ENCODE results near the gene SDK2. TPM values are rescaled to one million over a fixed set of nuclear protein-coding genes. Genes with fewer than 3 reads are reported as not detected.
A peak's percentile ranks its signal among the peaks of the same experiment; 100 is the strongest.

Gene SDK2
- total and polyA plus RNA-seq, 2 donors from 2014 or later = 0.37 to 2.4 TPM

DNA sequence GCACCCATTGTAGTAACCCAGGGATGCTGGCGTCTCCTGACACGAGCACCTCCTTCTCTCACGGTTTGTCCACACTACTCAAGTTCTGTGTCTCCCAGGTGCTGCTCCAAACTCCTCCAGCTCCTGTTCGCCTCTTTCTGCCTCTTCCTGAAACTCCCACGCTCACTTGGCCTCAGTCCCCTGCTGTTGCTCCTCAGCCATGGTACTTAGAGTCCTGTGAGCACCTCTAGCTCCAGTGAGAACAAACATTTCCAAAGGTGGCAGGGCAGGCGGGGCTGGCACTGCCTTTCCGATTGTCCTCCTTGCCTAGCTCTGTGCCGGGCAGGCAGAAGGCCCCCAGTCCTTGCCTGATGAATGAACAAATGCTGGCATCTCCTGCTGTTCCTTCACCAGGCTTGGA is 146.1 kb downstream of the SDK2 start:
- Histone ChIP-seq H3K27me3 (ENCODE audit: control insufficient read depth, insufficient read depth, low read length) (no peaks in the 10 kb centered on the region), H3K4me1 (ENCODE audit: control insufficient read depth in 2 of 3, insufficient read depth in 2 of 3, low read depth in 1 of 3, low read length in 3 of 3) (no peaks in the 10 kb centered on the region), H3K9me3 (ENCODE audit: control insufficient read depth in 2 of 3, insufficient read depth in 1 of 3, low read length in 3 of 3) (no peaks in the 10 kb centered on the region), H3K36me3 (ENCODE audit: control insufficient read depth in 2 of 3, insufficient read depth in 3 of 3, low read length in 3 of 3) (no peaks in the 10 kb centered on the region), H3K27ac (ENCODE audit: low read depth in 2 of 2, low read length in 2 of 2) (no peak overlapping the region), H3K9ac (ENCODE audit: low read length in 3 of 3) (no peak overlapping the region), H3K4me3 (ENCODE audit: low read length in 3 of 3) (no peak overlapping the region)
- intact Hi-C loops (cut with DNase I) = no loop called here
- TF ChIP-seq, protein P1, sequence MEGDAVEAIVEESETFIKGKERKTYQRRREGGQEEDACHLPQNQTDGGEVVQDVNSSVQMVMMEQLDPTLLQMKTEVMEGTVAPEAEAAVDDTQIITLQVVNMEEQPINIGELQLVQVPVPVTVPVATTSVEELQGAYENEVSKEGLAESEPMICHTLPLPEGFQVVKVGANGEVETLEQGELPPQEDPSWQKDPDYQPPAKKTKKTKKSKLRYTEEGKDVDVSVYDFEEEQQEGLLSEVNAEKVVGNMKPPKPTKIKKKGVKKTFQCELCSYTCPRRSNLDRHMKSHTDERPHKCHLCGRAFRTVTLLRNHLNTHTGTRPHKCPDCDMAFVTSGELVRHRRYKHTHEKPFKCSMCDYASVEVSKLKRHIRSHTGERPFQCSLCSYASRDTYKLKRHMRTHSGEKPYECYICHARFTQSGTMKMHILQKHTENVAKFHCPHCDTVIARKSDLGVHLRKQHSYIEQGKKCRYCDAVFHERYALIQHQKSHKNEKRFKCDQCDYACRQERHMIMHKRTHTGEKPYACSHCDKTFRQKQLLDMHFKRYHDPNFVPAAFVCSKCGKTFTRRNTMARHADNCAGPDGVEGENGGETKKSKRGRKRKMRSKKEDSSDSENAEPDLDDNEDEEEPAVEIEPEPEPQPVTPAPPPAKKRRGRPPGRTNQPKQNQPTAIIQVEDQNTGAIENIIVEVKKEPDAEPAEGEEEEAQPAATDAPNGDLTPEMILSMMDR (IDR thresholded peaks at IDR 0.05; ENCODE audit: borderline replicate concordance, extremely low read depth, insufficient read depth) = no peak
- DNase-seq (peak in 1 of 5 donors; percentile 45), FAIRE-seq (no peak)

DNA sequence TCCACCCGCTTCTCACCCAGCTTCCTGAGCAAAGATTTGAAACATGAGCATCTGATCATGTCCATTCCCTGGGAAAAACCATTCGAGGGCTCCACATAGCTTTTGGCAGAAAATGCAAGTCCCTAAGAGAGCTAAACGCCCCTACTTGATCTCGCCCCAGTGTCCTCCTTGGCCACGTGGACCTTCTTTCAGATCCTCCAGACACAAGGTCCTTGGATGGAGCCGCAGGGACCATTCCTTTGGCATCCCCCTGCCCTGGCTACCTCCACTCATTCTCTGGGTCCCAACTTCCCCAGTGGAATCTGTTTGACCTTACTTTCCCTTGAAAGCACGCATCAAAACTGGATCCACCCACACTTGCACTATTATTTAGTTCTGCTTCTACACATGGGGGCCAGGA is 146.5 kb downstream of the SDK2 start:
- intact Hi-C loops (cut with DNase I) = no loop called here
- Histone ChIP-seq H3K4me1 (ENCODE audit: control insufficient read depth in 2 of 3, insufficient read depth in 2 of 3, low read depth in 1 of 3, low read length in 3 of 3) (no peaks in the 10 kb centered on the region), H3K27me3 (ENCODE audit: control insufficient read depth, insufficient read depth, low read length) (no peaks in the 10 kb centered on the region), H3K9me3 (ENCODE audit: control insufficient read depth in 2 of 3, insufficient read depth in 1 of 3, low read length in 3 of 3) (no peaks in the 10 kb centered on the region), H3K36me3 (ENCODE audit: control insufficient read depth in 2 of 3, insufficient read depth in 3 of 3, low read length in 3 of 3) (no peaks in the 10 kb centered on the region), H3K4me3 (ENCODE audit: low read length in 3 of 3) (no peak overlapping the region), H3K9ac (ENCODE audit: low read length in 3 of 3) (no peak overlapping the region), H3K27ac (ENCODE audit: low read depth in 2 of 2, low read length in 2 of 2) (no peak overlapping the region)
- DNase-seq = peak in 1 of 5 donors; percentile 15
- FAIRE-seq = no peak
- TF ChIP-seq, protein P1 (IDR thresholded peaks at IDR 0.05; ENCODE audit: borderline replicate concordance, extremely low read depth, insufficient read depth) = no peak

DNA sequence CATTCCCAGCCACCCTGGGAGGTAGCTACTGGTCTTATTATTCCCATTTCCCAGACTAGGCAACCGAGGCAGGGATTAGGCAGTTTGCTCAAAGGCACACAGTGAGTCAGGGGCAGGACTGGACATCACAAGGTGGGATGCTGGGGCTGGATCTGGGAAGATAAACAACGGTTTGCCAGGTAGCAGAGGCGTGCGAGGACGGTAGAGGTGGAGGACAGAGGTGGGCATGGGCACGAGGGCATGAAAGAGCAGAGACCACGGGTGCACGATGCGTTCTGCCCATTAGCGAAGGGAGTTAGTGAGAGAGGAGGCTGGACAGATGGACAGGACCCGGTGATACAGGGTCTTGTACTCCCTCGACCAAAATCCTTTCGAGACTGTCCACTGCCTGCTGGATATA is 148.0 kb downstream of the SDK2 start:
- H3K27ac ChIP-seq (ENCODE audit: low read depth in 2 of 2, low read length in 2 of 2) = no peak overlapping the region
- H3K9me3 ChIP-seq (ENCODE audit: control insufficient read depth in 2 of 3, insufficient read depth in 1 of 3, low read length in 3 of 3) = no peaks in the 10 kb centered on the region
- no peaks in the 10 kb centered on the region for H3K4me1 ChIP-seq (ENCODE audit: control insufficient read depth in 2 of 3, insufficient read depth in 2 of 3, low read depth in 1 of 3, low read length in 3 of 3)
- H3K4me3 ChIP-seq (ENCODE audit: low read length in 3 of 3) = no peak overlapping the region
- FAIRE-seq (no peak), DNase-seq (no peak)
- no peaks in the 10 kb centered on the region for H3K27me3 ChIP-seq (ENCODE audit: control insufficient read depth, insufficient read depth, low read length)
- no peaks in the 10 kb centered on the region for H3K36me3 ChIP-seq (ENCODE audit: control insufficient read depth in 2 of 3, insufficient read depth in 3 of 3, low read length in 3 of 3)
- H3K9ac ChIP-seq (ENCODE audit: low read length in 3 of 3) = no peak overlapping the region
- TF ChIP-seq, protein P1 (IDR thresholded peaks at IDR 0.05; ENCODE audit: borderline replicate concordance, extremely low read depth, insufficient read depth) = no peak
- intact Hi-C loops (cut with DNase I) = no loop called here

DNA sequence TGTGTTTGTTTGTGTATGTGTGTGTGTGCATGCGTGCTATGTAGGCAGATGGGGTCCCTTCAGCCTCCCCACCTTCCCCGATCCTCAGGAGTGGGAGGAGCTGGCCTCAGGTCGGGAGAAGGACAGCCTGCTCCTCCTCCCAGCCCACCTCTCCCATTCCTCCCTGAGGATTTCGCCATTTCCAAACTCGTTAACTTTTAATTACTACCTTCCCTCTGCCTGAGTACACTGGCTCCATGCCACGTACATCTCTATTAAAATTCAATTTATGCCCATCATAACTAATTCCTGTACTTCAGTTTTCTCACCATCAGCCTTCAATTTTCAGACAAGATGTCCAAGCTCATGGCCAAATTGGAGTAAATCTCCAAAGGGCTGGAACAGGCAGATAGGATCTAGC is 148.6 kb downstream of the SDK2 start:
- DNase-seq (no peak), FAIRE-seq (no peak)
- no peak overlapping the region for H3K9ac ChIP-seq (ENCODE audit: low read length in 3 of 3)
- H3K4me1 ChIP-seq (ENCODE audit: control insufficient read depth in 2 of 3, insufficient read depth in 2 of 3, low read depth in 1 of 3, low read length in 3 of 3) = no peaks in the 10 kb centered on the region
- no peaks in the 10 kb centered on the region for H3K9me3 ChIP-seq (ENCODE audit: control insufficient read depth in 2 of 3, insufficient read depth in 1 of 3, low read length in 3 of 3)
- H3K36me3 ChIP-seq (ENCODE audit: control insufficient read depth in 2 of 3, insufficient read depth in 3 of 3, low read length in 3 of 3) = no peaks in the 10 kb centered on the region
- TF ChIP-seq, protein P1 (IDR thresholded peaks at IDR 0.05; ENCODE audit: borderline replicate concordance, extremely low read depth, insufficient read depth) = no peak
- H3K27me3 ChIP-seq (ENCODE audit: control insufficient read depth, insufficient read depth, low read length) = no peaks in the 10 kb centered on the region
- intact Hi-C loops (cut with DNase I) = no loop called here
- H3K4me3 ChIP-seq (ENCODE audit: low read length in 3 of 3) = no peak overlapping the region
- no peak overlapping the region for H3K27ac ChIP-seq (ENCODE audit: low read depth in 2 of 2, low read length in 2 of 2)

Data from kidney (tissue), 14 donors.